ENCODE results near the gene SCPEP1.
A peak's percentile ranks its signal among the peaks of the same experiment; 100 is the strongest.
"Not testable (repeated sequence)": the region's sequence is repeated elsewhere in the genome, so short reads cannot be mapped to it uniquely, and the experiment has no call there.

Gene SCPEP1

DNA sequence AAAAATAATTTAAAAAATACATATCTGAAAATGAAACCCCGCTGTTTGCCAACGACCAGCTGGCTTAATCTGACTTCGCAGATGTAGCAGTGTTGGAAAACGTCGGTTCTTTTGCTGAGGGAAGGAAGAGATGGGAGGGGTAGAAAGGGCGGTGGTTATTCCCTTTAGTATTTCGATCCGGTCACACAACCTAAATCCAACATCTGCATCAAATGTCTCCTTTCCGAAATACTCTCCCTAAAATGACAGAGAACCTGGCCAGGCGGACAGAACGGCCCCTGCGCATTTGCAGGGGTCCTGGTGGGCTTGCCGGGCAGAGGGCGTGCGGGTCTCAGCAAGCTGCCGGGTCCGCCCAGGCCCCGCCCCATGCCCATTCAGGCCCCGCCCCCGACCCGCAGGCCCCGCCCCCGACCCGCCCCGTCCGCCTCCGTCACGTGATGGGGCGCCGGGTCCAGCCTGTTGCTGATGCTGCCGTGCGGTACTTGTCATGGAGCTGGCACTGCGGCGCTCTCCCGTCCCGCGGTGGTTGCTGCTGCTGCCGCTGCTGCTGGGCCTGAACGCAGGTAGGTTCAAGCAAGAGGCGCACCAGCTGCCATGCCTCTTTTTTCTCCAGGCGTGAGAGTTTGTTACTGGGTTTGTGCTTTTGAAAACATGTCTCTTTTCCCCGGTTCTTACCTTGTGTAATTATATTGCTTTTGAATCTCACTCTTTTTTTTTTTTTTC lies at the start of gene SCPEP1:
SCPEP1 (plus strand) TSS at position 459 of the 723 bp plus-strand sequence; CDS start at position 488, 29 bp downstream.
- DNase-seq: peak; percentile 72

- no peak for DNase-seq
Measured at GRCh38 chr17:56928586-56928985, 49.3 kb upstream of the SCPEP1 start.

- DNase-seq: no peak
Measured at GRCh38 chr17:56929362-56929969, 48.5 kb upstream of the SCPEP1 start.

- DNase-seq: no peak
Measured at GRCh38 chr17:56930739-56931337, 47.1 kb upstream of the SCPEP1 start.

DNA sequence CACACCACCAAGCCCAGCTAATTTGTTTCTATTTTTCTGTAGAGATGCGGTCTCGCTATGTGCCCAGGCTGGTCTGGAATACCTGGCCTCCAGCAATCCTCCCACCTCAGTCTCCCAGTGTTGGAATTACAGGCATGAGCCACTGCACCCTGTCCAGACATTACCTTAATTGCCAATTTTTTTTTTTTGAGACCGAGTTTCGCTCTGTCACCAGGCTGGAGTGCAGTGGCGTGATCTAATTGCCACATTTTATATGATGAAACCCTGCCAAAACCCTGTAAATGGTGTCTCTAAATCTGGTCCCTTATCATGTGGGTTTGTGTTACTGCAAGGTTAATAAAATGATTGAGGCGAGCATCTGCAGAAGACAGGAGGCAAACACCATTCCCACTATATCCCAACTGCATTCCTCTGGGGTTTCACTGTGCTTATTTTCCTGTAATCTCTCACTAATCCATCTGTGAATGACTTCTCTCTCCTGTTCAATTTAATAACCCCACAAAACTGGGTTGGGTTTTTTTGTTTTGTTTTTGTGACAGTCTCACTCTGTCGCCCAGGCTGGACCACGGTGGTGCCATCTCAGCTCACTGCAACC lies 44.7 kb upstream of the SCPEP1 start:
- DNase-seq: no peak

DNA sequence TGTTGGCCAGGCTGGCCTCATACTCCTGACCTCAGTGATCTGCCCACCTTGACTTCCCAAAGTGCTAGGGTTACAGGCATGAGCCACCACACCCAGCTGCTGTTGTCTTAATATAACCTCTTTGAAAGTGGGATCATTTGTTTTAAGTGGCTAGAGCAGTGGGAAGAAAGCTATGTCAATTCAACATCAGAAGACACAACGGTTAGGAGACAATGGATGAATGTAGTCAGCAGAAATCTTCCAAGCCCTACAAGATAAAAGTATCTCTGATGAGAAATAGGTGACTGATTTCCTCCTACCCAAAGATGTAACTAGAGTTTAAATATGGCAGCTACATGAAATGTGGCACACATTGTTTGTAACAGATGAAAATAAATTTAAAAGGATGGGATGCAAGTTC lies 44.1 kb upstream of the SCPEP1 start:
- no peak for DNase-seq

- DNase-seq: no peak
Measured at GRCh38 chr17:56934280-56934679, 43.7 kb upstream of the SCPEP1 start.

GRCh38 chr17:56935461-56935860 lies 42.5 kb upstream of the SCPEP1 start:
- DNase-seq: no peak

DNA sequence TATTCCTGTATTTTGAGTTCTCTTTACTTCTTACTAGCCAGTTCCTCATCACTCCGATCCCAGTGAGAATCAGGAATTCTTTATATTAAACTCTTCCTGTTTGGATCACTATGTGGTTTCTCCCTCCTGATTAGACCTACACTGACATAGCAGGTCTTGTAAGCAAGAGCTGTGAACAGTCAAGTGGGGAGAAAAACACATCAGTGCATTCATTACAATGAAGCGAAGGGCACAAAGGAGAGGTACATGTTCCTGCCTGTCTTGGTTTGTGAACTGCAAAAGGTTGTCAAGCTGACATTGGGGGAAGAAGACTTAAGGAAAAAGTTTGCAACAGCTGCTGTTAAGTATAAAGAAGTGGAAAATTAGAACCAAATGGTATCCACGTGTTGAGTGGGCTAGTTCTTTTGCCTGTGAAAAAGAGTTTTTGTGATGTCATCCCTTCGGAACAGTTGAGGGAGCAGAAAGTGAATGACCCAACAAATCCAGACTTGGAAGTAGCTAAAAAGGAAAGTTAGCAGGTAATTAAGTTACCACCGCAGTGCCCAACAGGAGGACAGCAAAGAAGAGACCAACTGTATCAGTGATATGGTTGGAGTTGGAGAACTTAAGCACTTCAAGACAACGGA lies 41.1 kb upstream of the SCPEP1 start:
- DNase-seq: no peak

DNA sequence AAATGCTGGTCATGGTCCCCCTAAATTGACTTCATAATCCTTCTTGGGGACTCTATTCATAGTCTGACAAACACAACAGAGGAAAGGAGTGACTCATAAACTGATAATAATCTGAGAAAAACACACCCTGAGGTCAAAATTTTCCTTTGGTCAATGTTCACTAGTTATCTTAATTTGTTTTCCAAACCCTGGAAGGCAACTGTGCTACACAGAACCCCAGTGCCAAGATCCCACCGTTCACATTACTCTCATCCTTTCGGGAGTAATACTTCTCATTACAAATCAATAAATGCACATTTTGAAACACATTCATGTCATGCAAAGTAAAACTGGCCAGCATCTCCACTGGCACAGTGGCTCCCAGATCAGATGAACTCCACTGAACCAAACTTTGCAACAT lies 40.2 kb upstream of the SCPEP1 start:
- no peak for DNase-seq

- DNase-seq: not testable (repeated sequence)
Measured at GRCh38 chr17:56938206-56938605, 39.7 kb upstream of the SCPEP1 start.

DNA sequence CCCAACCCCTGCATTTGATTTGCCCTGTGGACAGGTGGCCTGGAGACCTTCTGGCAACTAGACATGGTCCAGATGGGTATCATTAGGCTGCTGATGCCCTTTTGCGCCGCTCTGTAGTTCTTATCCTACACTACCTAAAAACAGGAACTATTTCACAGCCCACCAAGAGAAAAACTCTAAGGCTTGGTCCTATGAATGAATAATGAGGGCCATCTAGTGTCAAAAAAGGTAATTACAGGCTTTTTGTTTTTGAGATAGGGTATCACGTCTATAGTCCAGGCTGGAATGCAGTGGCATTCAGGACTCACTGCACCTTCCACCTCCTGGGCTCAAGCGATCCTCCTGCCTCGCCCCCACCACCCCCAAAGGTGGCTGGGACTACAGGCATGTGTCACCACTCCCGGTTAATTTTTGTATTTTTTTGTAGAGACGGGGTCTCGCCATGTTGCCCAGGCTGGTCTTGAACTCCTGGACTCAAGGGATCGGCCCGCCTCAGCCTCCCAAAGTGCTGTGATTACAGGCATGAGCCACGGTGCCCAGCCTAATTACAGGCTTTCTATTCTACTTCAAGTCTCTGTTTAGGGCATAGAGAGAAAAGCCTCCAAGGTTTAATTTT lies 38.0 kb upstream of the SCPEP1 start:
- peak; percentile 53 for DNase-seq

DNA sequence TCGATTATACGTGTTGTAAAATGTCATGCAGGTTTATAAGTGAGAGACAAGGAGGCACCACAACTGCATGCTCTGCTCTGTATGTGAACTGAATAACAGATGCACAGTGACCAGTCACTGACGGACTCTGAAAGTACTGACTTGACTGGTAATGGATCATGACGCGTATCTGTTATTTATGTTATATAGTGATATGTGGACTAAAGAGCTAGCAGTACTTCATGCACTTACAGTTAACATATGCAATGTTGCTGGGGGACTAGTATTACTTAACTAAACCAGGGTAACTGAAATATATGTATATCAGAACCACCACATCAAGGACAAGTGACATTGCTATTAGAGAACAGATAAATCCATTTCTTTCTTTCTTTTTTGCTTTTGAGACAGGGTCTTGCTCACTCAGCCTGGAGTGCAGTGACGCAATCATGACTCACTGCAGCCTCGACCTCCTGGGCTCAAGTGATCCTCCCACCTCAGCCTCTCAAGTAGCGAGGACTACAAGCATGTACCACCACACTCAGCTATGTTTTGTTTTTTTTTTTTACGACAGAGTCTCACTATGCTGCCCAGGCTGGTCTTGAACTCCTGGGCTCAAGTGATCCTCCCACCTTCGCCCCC lies 34.3 kb upstream of the SCPEP1 start:
- no peak for DNase-seq

DNA sequence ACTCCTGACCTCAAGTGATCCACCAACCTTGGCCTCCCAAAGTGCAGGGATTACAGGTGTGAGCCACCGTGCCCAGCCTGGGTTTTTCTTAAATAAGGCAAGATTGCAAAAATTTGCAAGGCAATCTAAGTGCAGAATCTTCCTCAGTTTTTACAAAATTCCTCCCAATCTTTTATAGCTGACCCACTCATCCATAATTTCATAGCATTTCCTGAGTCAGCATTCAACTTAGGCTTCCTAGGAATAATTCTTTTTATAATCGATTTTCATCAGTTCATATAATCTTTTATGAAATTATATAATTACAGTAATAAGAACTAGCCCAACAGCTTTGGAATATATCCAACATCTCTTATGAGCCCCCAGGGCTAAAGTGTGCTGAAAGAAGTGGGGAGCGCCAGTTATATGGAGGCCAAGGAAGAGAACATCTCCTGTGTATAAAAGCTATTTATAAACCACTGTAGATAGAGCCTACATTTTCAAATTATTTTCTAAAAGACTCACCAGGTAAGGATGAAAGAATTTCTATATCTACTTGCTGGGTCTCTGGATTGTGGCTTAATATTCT lies 31.9 kb upstream of the SCPEP1 start:
- no peak for DNase-seq

DNA sequence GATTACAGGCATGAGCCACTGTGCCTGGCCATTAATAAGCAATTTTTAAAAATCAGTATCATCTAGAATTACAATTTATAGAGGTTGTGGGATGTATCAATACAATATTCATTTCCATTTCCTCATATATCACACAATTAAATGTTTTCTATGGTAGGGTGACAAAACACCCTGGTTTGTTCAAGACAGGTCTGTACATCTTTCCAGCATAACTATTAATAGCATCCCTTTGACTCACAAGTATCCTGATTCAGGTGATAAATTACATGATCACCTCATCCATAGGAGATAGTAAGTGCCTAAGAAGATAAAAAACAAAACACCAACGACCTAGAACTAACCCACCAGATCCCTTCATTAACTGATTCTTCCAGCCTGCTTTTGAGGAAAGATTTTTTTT lies 30.2 kb upstream of the SCPEP1 start:
- DNase-seq: no peak

- DNase-seq: no peak
Measured at GRCh38 chr17:56948491-56948890, 29.4 kb upstream of the SCPEP1 start.

GRCh38 chr17:56949595-56949994 lies 28.3 kb upstream of the SCPEP1 start:
- no peak for DNase-seq

DNA sequence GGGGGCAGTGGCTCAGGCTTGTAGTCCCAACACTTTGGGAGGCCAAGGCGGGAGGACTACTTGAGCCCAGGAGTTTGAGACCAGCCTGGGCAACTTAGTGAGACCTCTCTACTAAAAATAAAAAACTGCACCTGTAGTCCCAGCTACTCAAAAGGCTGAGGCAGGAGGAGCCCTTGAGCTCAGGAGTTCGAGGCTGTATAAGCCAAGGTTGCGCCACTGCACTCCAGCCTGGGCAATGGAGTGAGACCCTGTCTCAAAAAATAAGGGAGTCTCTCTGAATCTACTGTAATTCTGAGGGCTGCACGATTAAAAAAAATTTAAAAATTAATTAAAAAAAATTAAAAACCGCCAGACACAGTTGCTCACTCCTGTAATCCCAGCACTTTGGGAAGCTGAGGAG lies 20.9 kb upstream of the SCPEP1 start:
- DNase-seq: no peak

DNA sequence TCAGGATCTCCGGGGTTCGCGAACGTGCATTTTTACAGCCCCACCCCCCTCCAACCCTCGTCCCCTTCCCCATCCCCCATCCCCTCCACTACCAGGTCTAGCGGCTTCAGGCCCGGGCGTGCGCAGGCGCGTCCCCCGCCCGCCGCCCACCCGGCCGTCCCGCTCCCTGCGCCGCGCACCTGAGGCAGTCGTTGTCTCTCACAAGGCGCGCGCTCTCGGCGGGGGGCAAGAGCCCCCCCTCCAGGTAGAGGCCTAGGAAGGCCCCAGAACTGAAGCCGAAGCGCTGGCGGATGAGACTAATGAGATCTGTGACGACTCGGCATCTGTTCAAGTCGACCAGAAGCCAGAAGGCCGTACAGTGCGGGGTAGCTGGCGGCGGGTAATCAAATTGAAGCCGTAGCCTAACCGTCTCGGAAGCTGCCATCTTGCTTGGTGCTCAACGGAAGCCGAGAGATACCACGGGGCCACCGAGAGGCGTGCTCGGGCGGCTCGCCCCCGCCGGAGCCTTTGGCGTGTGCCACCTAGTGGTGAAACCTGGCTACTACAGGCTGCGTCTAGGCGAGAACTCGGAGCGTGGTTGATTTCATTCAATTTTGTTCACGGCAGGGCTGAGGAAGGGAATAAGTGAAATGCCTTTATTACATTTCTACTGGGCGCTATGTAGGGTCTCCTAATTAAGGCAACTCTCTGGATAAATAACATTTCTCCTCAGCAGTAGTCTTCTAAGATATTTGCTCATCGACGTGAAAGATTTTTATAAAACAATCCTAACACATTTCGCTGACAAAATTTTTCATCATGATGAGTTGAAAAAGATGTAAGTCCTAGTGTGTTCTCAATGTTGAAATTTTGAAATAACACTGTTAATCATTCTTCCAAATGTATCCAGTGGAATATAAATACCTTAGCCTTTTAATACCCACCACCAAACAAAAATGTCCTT lies 17.1 kb upstream of the SCPEP1 start, which contains the start of gene COIL:
COIL (minus strand) TSS at position 455 of the 943 bp plus-strand sequence; CDS start at position 424, 31 bp downstream.
- peak; percentile 82 for DNase-seq

DNA sequence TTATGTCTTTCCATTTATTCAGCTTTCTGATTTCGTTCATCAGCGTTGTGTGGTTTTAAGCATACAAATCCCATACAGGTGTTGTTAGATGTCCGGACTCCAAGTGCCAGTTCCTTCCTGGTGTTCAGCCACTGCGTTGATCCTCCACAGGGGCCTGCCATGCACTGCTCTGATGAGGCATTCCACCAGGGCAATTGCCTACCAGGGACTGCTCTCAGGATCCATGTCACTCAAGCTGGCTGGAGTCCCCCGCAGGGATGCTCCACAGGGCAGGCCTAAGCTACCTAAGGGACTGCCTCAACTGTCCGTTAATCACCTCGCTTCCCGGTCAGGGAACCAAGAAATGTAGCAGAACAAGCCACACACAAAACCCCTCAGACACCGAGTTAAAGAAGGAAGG lies 12.7 kb upstream of the SCPEP1 start:
- not testable (repeated sequence) for DNase-seq

GRCh38 chr17:56965681-56966080 lies 12.2 kb upstream of the SCPEP1 start:
- not testable (repeated sequence) for DNase-seq

Measured in HCEC 1CT (cell line).